NCI-H2107 treated with DMSO at 0.1 percent for 48 hours (cell line): ENCODE data around the gene MACROD2.

Experiments
- DNase-seq: peaks from one replicate; lab custom pipeline; 2025; ENCODE audit not compliant: unreplicated experiment; lab: John Stamatoyannopoulos, UW

MACROD2 gene

DNA sequence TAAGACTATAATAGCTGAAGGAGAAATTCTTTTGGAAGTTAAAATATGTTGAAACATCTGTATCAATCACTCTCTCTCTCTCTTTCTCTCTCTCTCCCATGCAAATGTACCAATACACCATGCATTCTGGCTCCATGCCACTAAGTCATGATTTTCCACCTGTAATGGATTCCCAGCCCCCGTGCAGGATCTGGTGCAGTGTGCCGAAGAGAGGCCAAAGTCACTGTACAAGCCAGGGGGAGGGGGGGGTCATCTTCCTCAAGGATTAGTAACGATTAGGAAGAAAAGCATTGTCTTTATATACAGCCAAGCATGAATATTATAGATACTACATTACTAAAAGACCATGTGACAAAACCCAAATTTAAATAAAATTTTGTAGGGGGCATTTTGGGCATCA is 1852.8 kb downstream of the MACROD2 start:
- no peak for DNase-seq

DNA sequence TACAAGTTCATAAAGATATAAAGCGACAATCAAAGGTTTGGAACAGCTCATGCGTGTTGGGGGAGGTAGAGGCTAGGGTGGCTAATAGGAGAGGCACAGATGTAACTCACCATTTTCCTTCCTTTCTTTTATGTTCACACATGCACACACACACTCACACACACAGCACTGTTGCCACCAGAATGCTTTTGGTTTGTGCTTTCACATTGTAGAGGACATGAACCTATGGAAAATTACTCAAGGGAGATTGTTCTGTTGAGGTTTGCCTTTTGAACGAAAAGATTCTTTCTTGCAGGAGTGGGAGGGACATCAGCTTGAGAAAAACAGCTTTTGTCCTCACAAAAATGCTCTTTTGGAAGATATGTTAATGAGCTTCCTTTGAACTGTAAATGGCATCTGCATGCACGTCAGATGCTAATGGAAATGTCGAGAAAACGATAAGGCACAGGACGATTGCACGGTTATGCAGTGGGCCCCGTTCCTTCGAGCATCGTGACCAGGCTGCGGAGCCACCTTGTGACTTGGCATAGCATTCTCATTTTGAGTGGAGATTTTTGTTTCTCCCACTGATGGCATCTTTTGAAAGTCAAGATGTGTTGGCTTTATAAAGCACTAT is 1853.8 kb downstream of the MACROD2 start:
- no peak for DNase-seq

DNA sequence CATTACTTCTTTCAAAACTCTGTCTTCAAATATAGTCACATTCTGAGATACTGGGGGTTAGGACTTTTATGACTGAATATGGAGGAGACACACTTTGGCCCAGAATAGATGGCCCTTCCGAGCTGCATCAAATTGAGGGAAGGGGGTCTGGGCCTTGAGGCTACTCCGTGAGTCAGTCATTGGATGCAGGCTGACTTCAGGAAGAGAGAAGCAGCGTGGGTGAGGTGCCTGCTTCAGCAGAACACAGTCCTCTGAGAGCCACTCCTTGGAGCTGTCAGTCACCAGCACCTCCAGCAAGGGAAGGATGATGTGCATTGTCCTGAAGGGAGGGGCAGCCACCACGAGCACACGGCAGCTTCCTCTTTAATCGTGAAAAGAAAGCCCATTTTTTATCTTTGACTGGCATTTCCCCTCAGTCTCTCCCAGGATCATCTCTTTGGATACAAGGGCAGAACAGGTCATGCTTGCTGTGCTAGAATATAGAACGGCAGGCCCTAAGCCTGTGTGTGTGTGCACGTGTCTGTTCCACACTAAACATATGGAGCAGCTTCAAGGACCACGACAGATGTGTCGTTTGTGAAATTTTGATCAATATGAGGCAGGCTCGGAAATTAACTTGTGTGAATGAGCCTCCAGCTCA is 1856.4 kb downstream of the MACROD2 start:
- DNase-seq, result no peak

DNA sequence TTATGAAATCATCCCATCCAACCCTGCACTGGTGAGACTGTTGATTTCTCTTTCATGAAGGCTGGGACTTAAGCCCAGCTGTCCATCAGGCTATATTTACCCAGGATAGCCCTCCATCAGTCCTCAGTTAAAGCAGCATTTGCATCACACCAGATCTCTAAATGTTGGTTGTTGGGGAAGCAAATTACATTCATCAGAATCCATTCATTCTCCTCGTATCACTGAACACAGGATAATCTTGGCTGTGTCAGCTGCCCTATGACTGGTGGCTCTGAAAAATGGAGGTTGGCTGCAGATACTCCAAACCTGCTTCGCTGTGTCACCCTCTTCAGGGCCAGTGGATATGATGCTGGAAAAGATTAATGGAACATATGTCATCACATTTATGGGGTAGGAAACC is 1859.6 kb downstream of the MACROD2 start:
- no peak for DNase-seq

DNA sequence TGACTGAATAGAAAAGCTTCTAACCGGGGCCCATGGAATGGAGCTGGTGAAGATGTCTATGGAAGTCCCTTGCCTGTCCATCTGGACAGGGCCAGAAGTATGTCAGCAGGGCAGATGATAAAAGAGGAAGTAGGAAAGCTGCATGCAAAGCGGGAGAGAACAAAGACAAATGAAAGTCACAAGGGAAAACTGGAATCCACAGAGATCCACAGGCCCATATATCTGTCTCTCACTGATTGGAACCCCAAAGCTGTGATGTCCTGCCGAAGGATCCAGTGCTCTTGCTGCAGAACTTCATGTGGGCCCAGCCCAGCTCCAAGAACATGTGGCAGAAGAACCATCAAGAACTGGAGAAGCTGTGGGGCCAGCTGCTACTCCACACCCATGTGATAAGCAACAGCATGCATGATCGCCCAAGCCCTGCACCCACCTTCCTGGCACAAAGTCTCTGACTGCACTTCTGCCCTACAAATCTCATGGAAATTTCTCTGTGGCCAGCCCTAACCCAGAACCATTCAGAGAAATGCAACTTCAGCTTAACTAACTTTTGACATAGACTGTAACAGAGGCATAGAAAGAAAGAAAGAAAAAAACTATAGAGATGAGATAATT is 1862.0 kb downstream of the MACROD2 start:
- DNase-seq, result no peak

DNA sequence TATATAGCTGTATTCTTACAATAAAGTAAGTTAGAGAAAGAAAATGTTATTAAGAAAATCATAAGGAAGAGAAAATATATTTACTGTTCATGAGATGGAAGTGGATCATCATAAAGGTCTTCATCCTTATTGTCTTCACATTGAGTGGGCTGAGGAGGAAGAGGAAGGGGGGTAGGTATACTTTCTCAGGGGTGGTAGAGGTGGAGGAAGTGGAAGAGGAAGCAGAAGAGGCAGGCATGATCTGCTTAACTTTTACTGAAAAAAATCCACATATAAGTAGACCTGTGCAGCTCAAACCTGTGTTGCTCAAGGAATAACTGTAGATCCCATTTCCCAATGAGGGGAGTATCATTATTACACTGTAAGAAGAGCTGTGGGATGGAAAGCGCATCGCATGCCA is 1863.7 kb downstream of the MACROD2 start:
- no peak for DNase-seq

DNA sequence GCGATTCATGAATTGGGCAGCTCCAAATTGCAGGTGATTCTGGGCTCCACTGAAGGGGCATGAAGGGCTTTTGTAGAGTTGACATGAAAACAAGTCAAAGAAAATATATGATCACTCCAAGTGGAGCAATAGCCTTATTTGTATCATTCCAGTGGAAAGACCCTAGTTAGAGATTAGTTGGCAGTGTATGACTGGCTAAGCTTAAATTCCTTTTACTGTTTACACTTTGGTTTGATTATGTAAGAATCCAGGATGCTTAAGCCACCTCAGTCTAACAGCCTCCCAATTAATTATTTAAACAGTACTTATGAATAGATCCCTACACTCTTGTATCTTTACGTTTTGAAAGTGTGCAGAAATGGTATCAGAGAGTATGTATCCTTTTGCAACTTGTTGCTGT is 1865.5 kb downstream of the MACROD2 start:
- DNase-seq, result no peak

DNA sequence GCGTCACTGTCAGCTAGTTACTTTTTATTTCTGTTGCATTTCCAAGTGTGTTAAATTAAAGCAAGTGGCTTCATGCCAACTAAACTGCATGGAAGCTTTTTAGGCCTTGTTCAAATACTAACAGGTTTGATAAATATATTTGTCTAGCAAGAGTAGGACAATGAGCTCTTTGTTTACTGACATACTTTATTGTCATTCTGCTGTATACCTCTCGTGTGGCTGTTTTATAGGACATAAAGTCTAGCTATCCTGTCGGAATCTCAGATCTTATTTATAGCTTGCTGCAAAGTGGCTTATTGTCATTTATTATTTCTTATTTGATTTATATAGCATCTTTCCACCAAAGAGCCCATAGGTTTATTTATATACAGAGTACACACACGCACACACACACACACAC is 1866.9 kb downstream of the MACROD2 start:
- DNase-seq, result no peak

DNA sequence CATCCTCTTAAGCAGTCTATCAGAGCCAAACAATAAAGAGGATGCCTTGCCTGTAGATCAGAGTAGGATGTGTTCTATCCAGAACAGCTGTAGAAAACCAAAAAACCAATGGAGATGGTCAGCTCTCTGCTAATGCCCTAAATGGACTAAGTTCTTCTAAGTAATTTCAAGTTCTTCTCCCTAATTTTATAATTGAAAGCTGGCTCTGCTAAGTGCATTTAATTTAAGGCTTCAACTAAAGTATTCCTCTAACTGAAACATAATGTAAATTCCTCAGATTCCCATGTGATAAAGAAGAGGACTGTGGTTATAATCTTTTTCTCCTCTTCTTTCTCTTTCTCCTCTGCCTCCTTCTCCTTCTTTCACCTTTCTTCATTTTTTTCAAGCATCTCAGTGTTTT is 1868.4 kb downstream of the MACROD2 start:
- DNase-seq, result no peak

DNA sequence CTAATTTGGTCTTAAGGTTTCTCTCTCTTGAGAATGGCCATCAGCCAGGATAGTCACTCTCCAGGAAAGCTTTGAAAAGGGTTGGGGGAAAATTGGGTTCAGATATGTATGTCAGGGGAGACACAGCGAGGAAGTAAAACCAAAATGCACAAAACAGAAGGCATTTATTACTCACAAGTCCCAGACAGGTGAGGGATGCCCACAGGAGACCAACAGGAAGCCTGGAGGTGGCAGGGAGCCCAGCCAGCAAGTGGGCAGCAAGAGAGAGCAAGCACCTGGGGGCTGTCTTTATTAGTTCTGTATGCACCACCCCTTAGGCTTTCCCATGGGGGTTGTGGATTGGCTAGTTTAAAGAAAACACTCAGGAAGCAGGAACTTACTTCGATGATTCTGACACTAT is 1870.2 kb downstream of the MACROD2 start:
- DNase-seq, result no peak

DNA sequence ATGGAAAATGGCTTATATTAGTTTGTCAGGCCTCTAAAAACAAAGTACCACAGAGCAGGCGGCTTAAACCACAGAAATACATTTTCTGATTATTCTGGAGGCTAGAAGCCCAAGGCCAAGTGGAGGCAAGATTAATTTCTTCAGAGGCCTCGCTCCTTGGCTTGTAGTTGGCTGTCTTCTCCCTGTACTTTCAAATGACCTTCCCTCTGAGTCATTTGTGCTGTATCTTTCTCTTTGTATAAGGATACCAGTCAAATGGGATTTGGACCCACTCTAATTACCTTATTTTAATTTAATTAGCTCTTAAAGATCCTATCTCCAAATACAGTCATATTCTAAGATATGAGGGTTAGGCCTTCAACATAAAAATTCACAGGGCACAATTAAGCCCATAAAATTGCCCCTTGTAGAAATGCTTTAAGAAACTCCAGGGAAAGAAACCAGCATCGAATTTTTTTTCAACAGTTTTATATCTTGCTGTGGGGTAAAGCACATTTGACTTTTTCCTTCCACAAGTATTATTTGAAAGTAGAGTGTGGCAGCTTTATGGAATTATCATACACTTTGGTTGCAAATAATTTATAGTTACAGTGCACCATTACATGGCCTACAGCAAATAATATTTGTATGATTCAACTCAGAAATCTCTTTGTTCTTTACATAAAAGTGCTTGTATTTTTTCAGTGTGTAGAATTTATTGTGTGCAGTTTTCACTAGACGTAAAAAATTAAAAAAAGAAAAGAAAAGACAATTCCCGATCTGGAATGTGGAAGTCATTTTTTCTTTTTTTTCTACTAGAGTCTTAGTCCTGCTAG is 1871.8 kb downstream of the MACROD2 start:
- DNase-seq, result no peak

DNA sequence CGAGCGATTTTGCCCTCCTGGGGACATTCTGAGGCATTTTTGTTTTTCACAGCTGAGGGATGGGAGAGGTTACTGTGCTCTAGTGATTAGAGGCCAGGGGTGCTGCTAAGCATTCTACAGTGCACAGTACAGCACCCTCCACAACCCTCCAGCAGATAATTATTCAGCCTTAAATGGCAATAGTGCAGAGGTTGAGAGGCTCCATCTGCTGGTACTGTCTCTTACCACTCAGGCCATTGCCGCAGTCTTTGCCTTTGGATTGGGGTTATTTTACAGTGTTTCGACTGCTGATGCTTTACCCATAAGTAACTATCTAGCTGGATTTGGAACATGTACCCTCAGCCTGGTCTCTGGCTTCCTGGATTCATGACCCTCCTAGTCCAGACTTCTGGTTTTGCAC is 1872.6 kb downstream of the MACROD2 start:
- DNase-seq, result no peak

DNA sequence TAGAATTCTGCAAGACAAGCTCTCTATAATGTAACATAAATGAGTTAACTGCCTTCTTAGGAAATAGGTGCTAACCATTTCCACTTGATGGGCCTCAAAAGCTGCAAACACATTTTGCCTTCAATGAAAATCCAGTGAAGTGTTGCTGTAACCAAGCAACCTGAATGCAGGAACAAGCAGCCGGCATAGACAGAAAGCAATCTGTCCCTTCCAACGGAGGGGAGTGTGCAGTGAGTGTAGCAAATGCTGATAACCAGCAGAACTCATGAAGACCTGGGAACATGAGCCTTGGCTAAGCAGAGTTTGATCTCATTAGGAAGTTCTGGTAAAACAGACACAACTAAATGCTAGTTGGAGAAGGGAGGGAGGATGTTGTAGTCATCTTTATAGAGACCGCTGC is 1880.1 kb downstream of the MACROD2 start:
- no peak for DNase-seq

DNA sequence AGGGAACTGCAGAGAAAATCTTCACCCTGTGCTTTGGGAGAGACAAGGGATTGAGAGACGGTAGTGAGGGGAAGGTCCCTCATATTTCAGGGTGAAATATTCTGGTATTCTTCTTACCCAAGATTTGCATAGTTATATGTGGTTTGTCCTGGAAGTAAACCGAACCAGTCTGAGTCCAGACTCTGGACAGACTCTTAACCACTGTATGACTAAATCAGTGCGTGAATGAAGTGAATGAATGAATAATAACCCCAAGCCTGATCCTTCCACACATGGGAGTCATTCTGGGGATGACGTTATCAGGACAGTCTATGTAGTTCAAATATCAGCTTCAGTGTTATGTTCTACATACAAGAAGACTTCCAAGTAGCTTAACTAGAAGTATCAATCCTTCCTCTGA is 1887.2 kb downstream of the MACROD2 start:
- DNase-seq, result no peak

DNA sequence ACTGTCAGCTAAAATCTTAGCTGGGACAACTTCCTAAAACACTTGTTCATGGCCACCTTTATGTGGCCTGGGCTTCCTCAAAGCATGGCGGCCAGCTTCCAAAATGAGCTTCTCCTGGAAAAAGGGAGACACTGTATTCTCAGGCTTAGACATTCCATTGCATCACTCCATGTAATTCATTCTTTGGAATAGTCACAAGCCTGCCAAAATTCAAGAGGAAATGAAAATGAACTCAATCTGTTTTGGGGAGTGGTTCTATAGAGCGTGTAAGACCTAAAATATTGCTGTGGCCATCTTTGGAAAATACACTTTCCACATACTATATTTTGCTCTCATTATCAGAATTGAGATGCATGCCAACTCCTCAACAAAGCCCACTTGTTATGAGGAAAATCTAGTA is 1890.9 kb downstream of the MACROD2 start:
- DNase-seq, result no peak

DNA sequence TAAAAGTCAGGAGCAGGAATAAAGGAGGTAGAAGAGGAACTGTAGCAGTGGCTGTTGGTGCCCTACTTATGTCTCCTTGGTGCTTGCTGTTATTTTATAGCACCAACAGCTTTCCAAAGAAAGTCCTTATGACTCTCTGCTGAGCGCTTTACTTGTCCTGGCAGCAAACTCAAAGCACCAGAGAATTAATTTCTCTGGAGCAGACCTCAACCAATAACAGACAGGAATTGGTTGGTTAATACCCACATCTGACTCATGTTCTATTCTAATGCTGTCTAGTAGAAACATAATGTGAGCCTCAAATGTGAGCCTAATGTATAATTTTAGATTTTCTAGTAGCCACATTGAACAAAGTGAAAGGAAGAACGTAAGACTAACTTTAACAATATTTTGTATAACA is 1892.1 kb downstream of the MACROD2 start:
- DNase-seq, result no peak

DNA sequence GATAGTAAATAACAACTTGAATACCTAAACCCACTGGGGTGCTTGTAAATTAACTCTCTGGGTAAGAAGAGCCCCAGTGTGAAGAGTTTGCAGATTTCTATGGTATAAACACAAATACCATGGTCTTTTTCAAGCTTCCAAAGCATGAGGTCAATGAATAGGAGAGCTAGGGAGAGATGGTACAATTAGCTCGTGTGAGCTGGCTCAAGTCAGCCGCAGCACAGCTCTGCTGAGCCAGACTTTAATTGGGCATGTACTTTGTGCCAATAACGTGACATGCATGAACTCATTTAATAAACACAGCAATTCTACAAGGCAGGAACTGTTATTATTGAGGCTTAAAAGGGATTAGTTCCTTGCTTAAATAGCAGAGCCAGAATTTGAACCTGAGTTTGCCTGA is 1893.7 kb downstream of the MACROD2 start:
- no peak for DNase-seq

DNA sequence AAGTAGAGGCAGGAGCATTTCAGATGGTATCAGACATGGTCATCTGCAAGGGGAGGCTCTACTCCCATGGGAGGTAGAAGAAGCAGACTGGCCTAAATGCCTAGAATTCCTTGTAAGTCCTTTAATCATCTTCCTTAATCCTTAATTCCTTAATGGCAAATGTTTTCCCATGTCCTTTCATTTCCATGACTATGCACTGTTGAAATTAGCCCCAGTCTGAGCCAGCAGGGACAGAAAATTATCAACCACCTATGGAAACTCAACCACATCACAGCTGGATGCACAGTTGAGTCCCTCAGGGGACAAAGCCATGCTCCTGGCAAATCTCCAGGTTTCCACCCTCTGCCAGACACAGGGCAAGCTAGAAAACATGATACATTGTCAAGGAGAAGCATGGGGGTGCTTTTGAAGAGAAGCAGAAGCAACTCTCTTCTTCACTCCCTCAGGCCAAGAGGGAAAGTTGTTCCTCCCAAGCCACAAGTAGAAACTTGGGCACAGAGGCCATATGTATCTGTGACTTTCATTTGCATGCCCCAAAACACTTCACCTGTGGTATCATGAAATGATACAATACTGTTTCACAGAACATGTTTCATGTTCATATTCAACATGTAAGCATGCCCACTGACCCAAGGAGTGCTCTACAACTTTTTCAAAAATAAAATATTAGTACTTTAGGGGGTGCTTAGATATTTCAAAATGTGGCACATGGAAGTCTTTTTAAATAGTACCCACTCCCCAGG is 1894.4 kb downstream of the MACROD2 start:
- no peak for DNase-seq

DNA sequence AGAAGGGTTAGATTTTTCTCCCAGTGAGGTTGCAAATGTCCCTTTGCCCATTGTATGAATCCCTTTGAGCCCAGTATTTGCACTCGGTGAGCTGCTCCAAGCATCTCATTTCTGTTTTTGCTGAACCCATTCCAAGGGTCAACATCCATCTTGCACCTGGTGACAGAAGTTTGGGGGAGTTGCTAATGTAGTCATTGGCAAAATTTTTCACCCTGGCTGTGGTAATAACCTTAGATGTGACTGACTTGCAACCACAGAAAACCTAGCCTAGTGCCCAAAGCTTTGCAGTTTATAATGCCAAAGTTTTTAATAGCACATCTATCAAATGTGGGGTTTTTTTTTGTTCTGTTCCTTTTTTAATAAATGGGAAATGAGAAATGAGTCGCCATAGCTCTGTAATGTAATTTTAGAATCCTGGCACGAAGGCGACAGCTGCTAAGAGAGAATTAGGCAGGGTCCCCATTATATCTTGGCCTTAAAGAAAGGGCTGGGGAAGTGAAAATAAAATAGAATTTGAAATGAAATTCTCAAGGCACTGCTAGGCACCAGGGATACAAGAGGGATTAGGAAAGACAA is 1895.2 kb downstream of the MACROD2 start:
- no peak for DNase-seq

DNA sequence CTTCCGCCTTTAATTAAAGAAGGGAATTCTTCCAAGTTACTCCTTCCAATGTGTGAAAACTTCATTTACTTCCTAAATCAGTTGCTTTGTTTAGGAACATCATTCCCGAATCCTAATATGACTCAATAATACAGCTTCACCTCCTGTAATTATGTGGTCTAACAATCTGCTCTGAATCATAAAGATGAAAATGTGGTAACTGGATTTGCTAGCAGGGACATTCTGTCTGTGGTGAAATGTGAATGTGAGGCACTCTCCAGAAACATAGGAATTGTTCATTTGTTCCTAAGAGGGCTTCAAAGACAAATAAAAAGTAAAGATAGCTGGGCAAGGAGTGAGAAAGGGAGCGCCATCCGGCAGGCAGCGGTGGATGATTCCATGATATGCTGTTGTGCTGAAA is 1899.8 kb downstream of the MACROD2 start:
- DNase-seq, result no peak

DNA sequence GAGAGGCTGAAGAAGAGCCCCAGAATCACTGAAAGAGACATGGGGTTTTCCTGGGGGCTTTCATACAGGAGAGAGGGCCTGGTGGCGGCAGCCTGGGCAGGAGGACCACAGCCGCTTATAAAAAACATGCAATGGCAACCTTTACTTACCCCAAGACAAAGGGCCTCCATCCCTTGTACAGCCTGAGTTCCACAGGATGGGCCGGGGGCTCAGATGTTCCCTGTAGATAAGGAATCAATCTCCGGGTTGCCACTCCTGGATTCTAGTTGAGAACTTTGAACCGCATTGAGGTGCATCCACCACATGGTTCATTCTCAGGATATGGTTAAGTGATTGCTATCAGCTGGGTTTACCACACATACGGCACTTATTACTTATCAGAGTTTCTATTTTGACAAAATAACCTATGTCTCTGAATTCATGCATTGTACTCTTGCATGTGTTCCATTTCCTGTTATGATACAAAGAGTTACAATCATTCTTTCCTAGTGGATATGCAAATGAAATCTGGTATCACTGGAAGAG is 1900.3 kb downstream of the MACROD2 start:
- no peak for DNase-seq
